ENCODE results near the gene ARID5A.
"Not testable (repeated sequence)": the region's sequence is repeated elsewhere in the genome, so short reads cannot be mapped to it uniquely, and the experiment has no call there.

ARID5A gene

GRCh38 chr2:96554293-96555145 is 18.0 kb downstream of the ARID5A start:
- DNase-seq (ENCODE audit: low read depth in 2 of 2, low spot score in 1 of 2) = peak in 1 of 2 donors; percentile 44

DNA sequence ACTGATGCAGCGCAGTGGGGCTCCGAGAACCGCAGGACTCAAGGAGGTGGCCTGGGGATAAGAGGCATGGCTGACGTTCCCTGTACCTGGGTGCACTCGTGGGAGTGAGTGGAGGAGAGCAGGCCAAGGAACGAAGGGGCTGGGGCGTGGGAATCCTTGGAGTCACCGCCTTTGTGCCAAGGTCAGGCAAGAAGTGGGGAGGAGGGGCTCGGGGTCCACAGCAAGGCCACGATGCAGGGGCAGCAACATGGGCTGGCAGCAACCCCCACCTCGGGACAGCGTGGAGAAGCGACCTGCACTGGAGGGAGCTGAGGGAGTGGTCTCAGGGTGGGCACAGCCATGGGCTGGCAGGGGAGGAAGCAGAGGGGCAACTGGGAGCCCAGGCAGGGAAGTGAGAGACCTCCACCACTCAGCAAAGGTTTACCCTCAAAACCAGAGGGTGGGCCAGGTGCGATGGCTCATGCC is 18.6 kb downstream of the ARID5A start:
- DNase-seq (ENCODE audit: low read depth in 2 of 2, low spot score in 1 of 2) = no peak

GRCh38 chr2:96556441-96557330 is 20.1 kb downstream of the ARID5A start:
- DNase-seq (ENCODE audit: low read depth in 2 of 2, low spot score in 1 of 2) = no peak

DNA sequence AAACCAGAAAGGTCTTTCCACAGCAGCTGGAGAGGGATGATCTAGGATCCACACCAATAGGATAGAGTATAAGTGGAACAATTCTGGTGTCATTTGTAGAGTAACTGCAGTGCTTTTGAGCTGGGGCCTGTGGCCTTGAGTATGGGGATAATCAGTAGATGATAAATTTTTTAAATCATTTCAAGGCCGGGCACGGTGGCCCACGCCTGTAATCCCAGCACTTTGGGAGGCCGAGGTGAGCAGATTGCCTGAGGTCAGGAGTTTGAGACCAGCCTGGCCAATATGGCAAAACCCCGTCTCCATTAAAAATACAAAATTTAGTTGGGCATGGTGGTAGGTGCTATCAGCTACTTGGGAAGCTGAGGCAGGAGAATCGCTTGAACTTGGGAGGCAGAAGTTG is 20.9 kb downstream of the ARID5A start:
- DNase-seq (ENCODE audit: low read depth in 2 of 2, low spot score in 1 of 2) = not testable (repeated sequence)

DNA sequence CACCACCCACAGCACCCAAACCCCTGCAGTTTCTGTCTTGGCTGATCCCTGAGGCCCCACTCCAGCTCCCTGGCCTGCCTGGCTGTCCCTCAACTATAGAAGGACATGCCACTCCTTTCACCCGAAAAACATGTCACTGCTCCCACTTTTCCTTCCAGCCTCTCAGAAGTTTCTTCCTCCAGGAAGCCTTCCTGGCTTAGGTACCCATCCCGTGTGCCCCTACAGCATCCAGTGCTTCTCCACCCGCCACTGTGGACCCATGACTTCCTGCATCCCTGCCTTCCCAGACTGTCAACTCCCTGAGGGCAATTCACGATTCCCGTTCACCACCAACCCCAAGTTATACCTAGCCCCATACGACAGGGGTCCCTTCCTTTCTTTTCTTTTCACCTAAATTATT is 21.5 kb downstream of the ARID5A start:
- DNase-seq (ENCODE audit: low read depth in 2 of 2, low spot score in 1 of 2) = no peak

- DNase-seq (ENCODE audit: low read depth in 2 of 2, low spot score in 1 of 2) = no peak
Measured at GRCh38 chr2:96558485-96558884, 21.9 kb downstream of the ARID5A start.

GRCh38 chr2:96564026-96564425 is 27.5 kb downstream of the ARID5A start:
- no peak for DNase-seq (ENCODE audit: low read depth in 2 of 2, low spot score in 1 of 2)

GRCh38 chr2:96564563-96564962 is 28.0 kb downstream of the ARID5A start:
- DNase-seq (ENCODE audit: low read depth in 2 of 2, low spot score in 1 of 2) = no peak

GRCh38 chr2:96565111-96565510 is 28.6 kb downstream of the ARID5A start:
- DNase-seq (ENCODE audit: low read depth in 2 of 2, low spot score in 1 of 2) = no peak

DNA sequence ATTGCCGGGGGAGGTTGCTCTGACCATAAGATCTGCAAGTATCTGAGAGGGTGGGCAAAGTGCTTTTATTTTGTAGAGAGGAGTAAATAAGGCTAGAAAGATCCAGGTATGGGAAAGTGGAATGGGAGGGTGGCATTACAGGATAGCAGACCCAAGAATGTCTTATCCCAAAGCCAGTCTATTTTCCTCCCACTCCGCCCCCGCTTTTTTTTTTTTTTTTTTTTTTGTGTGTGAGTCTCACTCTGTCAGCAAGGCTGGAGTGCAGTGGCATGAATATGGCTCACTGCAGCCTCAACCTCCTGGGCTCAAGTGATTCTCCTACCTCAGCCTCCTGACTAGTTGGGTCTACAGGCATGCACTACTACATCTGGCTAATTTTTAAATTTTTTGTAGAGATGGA is 31.5 kb downstream of the ARID5A start:
- DNase-seq (ENCODE audit: low read depth in 2 of 2, low spot score in 1 of 2) = no peak

DNA sequence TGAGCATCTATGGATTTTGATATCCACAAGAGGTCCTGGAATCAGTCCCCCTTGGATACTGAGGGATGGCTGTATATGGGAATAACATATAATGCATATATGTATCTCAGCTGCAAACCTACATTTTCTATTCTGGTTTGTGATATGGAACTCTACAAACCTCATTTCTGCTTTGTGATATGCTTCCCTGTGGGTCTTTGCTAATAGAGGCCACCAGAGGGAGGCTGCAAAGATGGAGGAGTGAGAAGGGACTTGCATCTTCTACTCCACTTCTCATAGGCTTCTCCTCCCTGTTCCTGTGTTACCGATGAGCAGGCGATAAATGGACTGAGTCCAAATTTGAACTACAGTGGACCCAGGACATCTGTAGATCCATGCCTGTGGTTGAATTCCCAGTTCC is 37.8 kb downstream of the ARID5A start:
- no peak for DNase-seq (ENCODE audit: low read depth in 2 of 2, low spot score in 1 of 2)

DNA sequence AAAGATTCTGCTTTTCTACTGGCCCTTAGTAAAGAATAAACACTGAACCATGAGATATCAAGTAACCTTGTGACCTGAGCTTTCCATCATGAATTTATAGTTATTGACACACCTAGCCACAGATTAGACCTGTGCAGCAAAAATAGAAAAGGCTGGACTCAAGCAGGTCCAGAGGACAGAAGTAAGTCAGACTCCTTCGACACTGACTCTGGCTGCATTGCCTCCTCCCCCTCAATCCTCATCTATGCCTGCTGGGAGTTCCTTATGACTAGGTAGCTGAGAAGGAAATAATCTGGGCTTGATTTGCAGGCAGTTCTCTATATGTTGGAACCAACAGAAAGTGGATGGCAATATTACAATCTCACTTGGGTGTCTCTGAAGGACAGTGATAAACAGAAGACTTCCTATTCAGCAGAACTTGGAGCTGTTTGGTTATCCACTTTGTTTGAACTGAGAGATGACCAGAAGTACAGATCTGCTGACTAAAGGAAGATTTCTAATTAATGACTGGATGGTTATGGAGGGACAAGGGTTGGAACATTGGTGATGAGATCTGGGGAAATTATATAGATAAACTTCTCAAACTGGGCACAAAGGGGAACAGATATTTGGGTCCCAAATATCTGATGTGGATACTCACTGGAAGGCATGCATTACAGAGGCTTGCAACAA is 39.4 kb downstream of the ARID5A start:
- no peak for DNase-seq (ENCODE audit: low read depth in 2 of 2, low spot score in 1 of 2)

DNA sequence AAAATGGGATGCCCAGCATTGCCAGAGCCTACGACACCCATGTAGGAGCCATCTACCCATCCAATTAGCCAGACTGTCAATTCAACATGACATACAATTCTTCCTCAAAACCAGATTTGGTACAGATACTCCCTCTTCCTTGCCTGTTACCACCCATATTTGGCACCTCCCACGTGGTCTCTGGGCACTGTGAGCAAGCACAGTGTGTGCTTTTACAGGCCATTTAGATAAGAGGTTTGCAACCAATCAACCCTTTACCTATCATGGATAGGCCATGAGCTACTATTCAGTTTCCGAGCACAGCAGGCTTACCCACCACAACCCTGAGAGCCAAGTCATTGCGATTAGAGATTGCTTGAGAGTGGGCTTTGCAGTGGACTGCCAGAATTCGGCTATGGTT is 40.9 kb downstream of the ARID5A start:
- no peak for DNase-seq (ENCODE audit: low read depth in 2 of 2, low spot score in 1 of 2)

DNA sequence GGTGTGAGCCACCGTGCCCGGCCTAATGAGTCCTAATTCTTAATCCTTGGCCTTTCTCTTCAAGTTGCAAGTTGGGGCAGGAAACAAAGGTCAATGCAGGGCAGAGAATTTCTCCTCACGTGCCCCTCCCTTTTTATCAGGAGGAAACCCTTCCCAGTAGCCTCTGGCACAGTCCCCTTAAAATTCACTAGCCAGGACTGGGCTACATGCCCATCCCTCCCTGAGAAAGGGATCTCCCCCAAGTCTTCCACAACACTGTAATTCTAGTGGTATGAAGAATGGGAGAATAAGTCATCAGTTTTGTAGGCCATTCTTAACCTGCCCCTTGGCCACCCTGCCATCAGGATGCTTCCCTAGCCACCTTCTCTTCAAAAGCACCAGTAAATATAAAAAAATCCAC is 42.2 kb downstream of the ARID5A start:
- DNase-seq (ENCODE audit: low read depth in 2 of 2, low spot score in 1 of 2) = no peak

DNA sequence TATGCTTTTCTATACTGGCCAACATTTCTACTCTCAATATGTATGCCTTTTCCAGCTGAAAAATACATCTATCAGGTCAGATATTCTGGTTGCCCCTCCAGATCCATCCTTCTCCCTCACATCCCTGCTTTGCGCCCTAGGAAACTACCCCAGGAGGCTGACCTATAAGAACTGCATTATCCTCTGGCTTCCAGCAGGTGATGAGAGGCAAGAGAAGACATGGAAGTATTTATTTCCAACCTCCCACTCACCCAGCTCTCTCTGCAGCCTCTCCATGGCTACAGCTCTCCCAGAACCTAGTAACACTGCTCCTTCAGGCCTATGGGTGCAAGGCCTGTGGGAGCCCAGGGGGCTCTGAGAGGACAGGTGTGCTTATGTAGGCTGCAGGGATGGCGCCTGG is 42.9 kb downstream of the ARID5A start:
- DNase-seq (ENCODE audit: low read depth in 2 of 2, low spot score in 1 of 2) = no peak

- DNase-seq (ENCODE audit: low read depth in 2 of 2, low spot score in 1 of 2) = no peak
Measured at GRCh38 chr2:96580771-96581170, 44.2 kb downstream of the ARID5A start.

DNA sequence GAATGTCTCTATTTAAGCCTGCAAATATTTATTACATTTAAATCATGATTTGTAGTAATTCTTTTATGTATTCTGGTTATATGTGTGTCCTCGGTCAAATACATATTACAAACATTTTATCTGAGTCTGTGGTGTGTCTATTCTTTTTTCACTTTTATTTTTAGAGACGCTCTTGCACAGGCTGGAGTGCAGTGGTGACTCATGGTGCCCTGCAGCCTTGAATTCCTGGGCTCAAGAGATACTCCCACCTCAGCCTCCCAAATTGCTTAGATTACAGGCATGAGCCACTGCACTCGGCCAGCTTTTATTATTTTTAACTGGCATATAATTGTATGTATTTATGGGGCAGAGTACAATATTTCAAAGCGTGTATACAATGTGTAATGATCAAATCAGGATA is 47.5 kb downstream of the ARID5A start:
- DNase-seq (ENCODE audit: low read depth in 2 of 2, low spot score in 1 of 2) = no peak

- no peak for DNase-seq (ENCODE audit: low read depth in 2 of 2, low spot score in 1 of 2)
Measured at GRCh38 chr2:96587843-96588242, 51.3 kb downstream of the ARID5A start.

GRCh38 chr2:96591054-96591453 is 54.5 kb downstream of the ARID5A start:
- no peak for DNase-seq (ENCODE audit: low read depth in 2 of 2, low spot score in 1 of 2)

DNA sequence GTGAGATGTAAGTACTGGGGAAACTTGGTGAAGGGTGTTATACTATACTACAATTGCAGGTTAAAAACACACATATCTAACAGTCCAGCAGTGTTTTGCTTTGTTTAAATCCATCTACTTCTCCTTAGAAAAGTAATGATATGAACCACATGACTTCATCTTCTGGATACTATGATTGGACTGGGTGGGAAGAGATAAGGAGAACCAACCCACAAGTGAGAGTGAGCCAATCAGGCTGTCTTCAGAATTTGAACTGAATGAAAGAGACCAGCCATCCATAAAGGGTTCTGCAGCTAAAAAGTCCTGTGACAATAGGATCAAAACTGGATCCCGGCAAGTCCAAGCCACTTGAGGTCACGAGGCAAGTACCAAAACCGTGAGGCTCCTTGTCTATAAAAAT is 54.9 kb downstream of the ARID5A start:
- DNase-seq (ENCODE audit: low read depth in 2 of 2, low spot score in 1 of 2) = no peak

GRCh38 chr2:96594282-96594681 is 57.7 kb downstream of the ARID5A start:
- no peak for DNase-seq (ENCODE audit: low read depth in 2 of 2, low spot score in 1 of 2)
